ENCODE measurements around the gene MAPKAPK5.
"Not testable (repeated sequence)": the region's sequence is repeated elsewhere in the genome, so short reads cannot be mapped to it uniquely, and the experiment has no call there.

MAPKAPK5 gene

DNA sequence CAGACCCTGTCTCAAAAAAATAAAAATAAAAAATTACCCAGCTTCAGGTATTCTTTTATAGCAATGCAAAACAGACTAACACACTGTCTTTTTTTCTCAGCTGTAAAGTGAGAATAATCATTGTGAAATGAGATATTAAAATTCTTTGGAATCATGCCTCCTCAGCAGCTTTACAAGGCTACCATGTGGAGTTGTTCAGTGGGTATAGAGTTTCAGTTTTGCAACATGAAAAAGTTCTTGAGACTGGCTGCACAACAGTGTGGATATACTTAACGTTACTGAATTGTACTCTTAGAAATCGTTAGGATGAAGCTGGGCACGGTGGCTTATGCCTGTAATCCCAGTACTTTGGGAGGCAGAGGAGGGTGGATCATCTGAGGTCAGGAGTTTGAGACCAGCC, 15.7 kb upstream of the MAPKAPK5 start:
- H3K27me3 Mint-ChIP-seq (ENCODE audit: low read depth): no peaks in the 10 kb centered on the region
- H3K4me3 Mint-ChIP-seq: no peak overlapping the region
- no peak overlapping the region for H3K27ac Mint-ChIP-seq
- no peaks in the 10 kb centered on the region for H3K36me3 Mint-ChIP-seq (ENCODE audit: low read depth)
- no peaks in the 10 kb centered on the region for H3K9me3 Mint-ChIP-seq
- TF ChIP-seq, protein P1, sequence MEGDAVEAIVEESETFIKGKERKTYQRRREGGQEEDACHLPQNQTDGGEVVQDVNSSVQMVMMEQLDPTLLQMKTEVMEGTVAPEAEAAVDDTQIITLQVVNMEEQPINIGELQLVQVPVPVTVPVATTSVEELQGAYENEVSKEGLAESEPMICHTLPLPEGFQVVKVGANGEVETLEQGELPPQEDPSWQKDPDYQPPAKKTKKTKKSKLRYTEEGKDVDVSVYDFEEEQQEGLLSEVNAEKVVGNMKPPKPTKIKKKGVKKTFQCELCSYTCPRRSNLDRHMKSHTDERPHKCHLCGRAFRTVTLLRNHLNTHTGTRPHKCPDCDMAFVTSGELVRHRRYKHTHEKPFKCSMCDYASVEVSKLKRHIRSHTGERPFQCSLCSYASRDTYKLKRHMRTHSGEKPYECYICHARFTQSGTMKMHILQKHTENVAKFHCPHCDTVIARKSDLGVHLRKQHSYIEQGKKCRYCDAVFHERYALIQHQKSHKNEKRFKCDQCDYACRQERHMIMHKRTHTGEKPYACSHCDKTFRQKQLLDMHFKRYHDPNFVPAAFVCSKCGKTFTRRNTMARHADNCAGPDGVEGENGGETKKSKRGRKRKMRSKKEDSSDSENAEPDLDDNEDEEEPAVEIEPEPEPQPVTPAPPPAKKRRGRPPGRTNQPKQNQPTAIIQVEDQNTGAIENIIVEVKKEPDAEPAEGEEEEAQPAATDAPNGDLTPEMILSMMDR (IDR thresholded peaks at IDR 0.05; ENCODE audit: unreplicated experiment in 3 of 3): no peak
- no peaks in the 10 kb centered on the region for H3K4me1 Mint-ChIP-seq

DNA sequence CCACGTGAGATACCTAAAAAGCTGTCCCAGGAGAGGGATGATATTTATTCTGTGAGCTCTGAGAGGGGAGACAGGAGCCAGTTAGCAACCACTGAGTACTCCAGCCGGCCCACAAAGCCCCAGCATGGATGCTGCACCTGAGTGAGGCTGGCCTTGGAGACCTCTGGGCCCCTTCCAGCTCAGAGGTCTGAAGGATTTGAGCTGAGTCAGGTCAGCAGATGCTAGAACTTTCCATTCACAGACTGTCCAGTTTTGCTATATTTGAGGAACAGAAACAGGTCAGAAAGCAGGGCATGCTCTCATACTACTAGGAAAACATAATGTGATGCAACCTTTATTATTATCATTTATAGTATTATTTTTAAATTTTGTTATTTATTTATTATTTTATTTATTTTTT, 15.0 kb upstream of the MAPKAPK5 start:
- Mint-ChIP-seq H3K4me3 (no peak overlapping the region), H3K9me3 (no peaks in the 10 kb centered on the region), H3K27ac (no peak overlapping the region), H3K36me3 (ENCODE audit: low read depth) (no peaks in the 10 kb centered on the region), H3K27me3 (ENCODE audit: low read depth) (no peaks in the 10 kb centered on the region), H3K4me1 (no peaks in the 10 kb centered on the region)
- TF ChIP-seq, protein P1 (IDR thresholded peaks at IDR 0.05; ENCODE audit: unreplicated experiment in 3 of 3): no peak

- H3K4me3 Mint-ChIP-seq: no peak overlapping the region
- no peaks in the 10 kb centered on the region for H3K9me3 Mint-ChIP-seq
- no peak overlapping the region for H3K27ac Mint-ChIP-seq
- TF ChIP-seq, protein P1 (IDR thresholded peaks at IDR 0.05; ENCODE audit: unreplicated experiment in 3 of 3): no peak
- peaks cover 3% of the 10 kb centered on the region for H3K27me3 Mint-ChIP-seq (ENCODE audit: low read depth)
- H3K4me1 Mint-ChIP-seq: no peaks in the 10 kb centered on the region
- no peaks in the 10 kb centered on the region for H3K36me3 Mint-ChIP-seq (ENCODE audit: low read depth)
These were observed 14.1 kb upstream of the MAPKAPK5 start for GRCh38 chr12:111827907-111828306.

- Mint-ChIP-seq H3K4me1 (no peaks in the 10 kb centered on the region), H3K36me3 (ENCODE audit: low read depth) (no peaks in the 10 kb centered on the region), H3K9me3 (no peaks in the 10 kb centered on the region), H3K4me3 (no peak overlapping the region), H3K27ac (no peak overlapping the region), H3K27me3 (ENCODE audit: low read depth) (peaks cover 3% of the 10 kb centered on the region)
- TF ChIP-seq, protein P1 (IDR thresholded peaks at IDR 0.05; ENCODE audit: unreplicated experiment in 3 of 3): no peak
These were observed 13.6 kb upstream of the MAPKAPK5 start for GRCh38 chr12:111828338-111828979.

DNA sequence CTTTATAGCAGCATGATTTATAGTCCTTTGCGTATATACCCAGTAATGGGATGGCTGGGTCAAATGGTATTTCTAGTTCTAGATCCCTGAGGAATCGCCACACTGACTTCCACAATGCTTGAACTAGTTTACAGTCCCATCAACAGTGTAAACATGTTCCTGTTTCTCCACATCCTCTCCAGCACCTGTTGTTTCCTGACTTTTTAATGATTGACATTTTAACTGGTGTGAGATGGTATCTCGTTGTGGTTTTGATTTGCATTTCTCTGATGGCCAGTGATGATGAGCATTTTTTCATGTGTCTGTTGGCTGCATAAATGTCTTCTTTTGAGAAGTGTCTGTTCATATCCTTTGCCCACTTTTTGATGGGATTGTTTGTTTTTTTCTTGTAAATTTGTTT, 12.4 kb upstream of the MAPKAPK5 start:
- not testable (repeated sequence) for H3K27me3 Mint-ChIP-seq (ENCODE audit: low read depth); H3K4me1 Mint-ChIP-seq; H3K9me3 Mint-ChIP-seq; H3K27ac Mint-ChIP-seq; H3K36me3 Mint-ChIP-seq (ENCODE audit: low read depth); H3K4me3 Mint-ChIP-seq

DNA sequence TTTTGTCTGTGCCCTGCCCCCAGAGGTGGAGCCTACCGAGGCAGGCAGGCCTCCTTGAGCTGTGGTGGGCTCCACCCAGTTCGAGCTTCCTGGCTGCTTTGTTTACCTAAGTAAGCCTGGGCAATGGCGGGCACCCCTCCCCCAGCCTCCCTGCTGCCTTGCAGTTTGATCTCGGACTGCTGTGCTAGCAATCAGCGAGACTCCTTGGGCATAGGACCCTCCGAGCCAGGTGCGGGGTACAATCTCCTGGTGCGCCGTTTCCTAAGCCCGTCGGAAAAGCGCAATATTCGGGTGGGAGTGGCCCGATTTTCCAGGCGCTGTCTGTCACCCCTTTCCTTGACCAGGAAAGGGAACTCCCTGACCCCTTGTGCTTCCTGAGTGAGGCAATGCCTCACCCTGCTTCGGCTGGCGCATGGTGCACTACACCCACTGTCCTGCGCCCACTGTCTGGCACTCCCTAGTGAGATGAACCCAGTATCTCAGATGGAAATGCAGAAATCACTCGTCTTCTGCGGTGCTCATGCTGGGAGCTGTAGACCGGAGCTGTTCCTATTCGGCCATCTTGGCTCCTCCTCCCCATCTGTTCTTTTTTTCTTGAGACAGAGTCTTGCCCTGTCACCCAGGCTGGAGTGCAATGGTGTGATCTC, 7.2 kb upstream of the MAPKAPK5 start:
- H3K36me3 Mint-ChIP-seq (ENCODE audit: low read depth): peaks cover 20% of the 10 kb centered on the region
- not testable (repeated sequence) for H3K27ac Mint-ChIP-seq; H3K4me1 Mint-ChIP-seq; H3K27me3 Mint-ChIP-seq (ENCODE audit: low read depth); H3K4me3 Mint-ChIP-seq; H3K9me3 Mint-ChIP-seq

DNA sequence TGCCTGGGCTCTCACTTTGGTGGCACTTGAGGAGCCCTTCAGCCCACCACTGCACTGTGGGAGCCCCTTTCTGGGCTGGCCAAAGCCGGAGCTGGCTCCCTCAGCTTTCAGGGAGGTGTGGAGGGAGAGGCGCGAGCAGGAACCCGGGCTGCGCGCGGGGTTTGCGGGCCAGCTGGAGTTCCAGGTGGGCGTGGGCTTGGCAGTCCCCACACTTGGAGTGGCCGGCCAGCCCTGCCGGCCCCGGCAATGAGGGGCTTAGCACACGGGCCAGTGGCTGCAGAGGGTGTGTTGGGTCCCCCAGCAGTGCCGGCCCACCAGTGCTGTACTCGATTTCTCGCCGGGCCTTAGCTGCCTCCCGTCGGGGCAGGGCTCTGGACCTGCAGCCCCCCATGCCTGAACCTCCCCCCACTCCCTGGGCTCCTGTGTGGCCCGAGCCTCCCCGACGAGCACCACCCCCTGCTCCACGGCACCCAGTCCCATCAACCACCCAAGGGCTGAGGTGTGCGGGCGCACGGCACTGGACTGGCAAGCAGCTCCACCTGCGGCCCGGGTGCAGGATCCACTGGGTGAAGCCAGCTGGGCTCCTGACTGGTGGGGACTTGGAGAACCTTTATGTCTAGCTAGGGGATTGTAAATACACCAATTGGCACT, 6.4 kb upstream of the MAPKAPK5 start:
- H3K27ac Mint-ChIP-seq; H3K9me3 Mint-ChIP-seq; H3K4me3 Mint-ChIP-seq; H3K27me3 Mint-ChIP-seq (ENCODE audit: low read depth): not testable (repeated sequence)
- H3K36me3 Mint-ChIP-seq (ENCODE audit: low read depth): peaks cover 28% of the 10 kb centered on the region
- peaks cover 12% of the 10 kb centered on the region for H3K4me1 Mint-ChIP-seq

All from nephron (organoid).